ENCODE results near the gene HIPK2. TPM values are rescaled to one million over a fixed set of nuclear protein-coding genes. Genes with fewer than 3 reads are reported as not detected.

The HIPK2 gene
- total and polyA plus RNA-seq, 8 donors, result 3.4 to 103 (median 38.6) TPM

DNA sequence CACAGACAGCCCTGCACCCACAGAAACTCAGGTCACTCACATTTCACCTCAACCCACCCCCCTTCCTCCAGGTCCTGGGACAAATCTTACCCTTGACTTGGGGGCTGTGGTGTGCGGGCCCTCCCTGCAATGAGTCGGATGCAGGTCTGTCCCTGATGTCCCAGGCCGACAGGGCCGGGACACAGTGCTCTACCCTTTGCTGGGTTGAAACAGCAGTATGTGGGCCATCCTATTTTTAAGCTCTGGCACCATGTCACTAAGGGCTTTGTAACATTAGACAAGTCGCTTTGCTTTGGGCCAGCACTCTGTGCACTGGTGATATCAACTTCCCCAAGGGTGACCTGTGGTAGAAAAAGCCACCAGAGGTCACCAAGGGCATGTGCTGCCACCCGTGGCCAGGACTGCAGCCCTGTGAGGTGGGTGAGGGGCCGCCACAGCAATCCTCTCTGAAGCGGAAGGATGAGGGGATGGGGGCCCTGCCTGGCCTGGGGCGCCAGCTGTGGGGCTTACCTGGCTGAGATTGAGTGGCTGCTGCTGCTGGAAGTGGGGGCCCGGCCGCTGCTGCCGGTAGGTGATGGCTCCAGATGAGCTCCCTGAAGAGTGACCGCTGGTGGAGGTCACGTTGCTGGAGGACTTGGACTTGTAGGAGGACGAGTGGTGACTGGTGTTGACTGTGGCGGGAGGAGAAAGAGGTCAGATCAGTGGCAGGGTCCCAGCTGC lies 203.0 kb downstream of the HIPK2 start:
- Histone ChIP-seq H3K27ac (no peak overlapping the region), H3K4me3 (no peak overlapping the region), H3K36me3 (peaks cover 52 to 98% (median 98%) of the 10 kb centered on the region in 4 donors), H3K4me1 (no peaks in the 10 kb centered on the region), H3K27me3 (no peaks in the 10 kb centered on the region), H3K9me3 (no peaks in the 10 kb centered on the region)
- DNase-seq, result peak in 1 of 2 donors; percentile 15
- intact Hi-C loops (cut with DNase I; ENCODE audit: low total_unique reads), result no loop called here
- WGBS, 5 donors, result 91 to 94% (median 92%) methylated on average over 14 to 16 of the region's 16 CpGs
- TF ChIP-seq, protein P1, sequence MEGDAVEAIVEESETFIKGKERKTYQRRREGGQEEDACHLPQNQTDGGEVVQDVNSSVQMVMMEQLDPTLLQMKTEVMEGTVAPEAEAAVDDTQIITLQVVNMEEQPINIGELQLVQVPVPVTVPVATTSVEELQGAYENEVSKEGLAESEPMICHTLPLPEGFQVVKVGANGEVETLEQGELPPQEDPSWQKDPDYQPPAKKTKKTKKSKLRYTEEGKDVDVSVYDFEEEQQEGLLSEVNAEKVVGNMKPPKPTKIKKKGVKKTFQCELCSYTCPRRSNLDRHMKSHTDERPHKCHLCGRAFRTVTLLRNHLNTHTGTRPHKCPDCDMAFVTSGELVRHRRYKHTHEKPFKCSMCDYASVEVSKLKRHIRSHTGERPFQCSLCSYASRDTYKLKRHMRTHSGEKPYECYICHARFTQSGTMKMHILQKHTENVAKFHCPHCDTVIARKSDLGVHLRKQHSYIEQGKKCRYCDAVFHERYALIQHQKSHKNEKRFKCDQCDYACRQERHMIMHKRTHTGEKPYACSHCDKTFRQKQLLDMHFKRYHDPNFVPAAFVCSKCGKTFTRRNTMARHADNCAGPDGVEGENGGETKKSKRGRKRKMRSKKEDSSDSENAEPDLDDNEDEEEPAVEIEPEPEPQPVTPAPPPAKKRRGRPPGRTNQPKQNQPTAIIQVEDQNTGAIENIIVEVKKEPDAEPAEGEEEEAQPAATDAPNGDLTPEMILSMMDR (IDR thresholded peaks at IDR 0.05), result no peak
- TF ChIP-seq POLR2AphosphoS5 (IDR thresholded peaks at IDR 0.05) (no peak), POLR2A (IDR thresholded peaks at IDR 0.05) (no peak), EP300 (IDR thresholded peaks at IDR 0.05) (no peak)

DNA sequence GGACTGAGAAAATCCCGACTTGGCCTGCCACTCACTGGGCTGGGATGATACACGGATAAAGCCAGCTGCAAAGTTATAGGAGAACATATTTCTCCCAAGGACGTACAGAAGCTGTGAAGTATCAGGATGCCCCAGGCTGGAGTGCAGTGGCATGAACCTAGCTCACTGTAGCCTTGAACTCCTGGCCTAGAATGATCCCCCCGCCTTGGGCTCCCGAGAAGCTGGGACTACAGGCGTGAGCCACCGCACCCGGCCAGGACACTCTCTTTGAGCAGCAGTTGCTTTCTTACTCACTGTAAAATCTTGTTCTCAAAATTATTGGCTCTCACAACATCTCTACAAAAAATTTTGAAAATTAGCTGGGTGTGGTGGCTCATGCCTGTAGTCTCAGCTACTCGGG lies 203.9 kb downstream of the HIPK2 start:
- Histone ChIP-seq H3K27ac (no peak overlapping the region), H3K4me1 (no peaks in the 10 kb centered on the region), H3K27me3 (no peaks in the 10 kb centered on the region), H3K36me3 (peaks cover 54 to 98% (median 95%) of the 10 kb centered on the region in 4 donors), H3K4me3 (no peak overlapping the region), H3K9me3 (no peaks in the 10 kb centered on the region)
- peak in 1 of 2 donors; percentile 19 for DNase-seq
- WGBS, 5 donors, result 90 to 96% (median 93%) methylated on average over 9 of the region's 9 CpGs
- no peak for TF ChIP-seq EP300 (IDR thresholded peaks at IDR 0.05)
- TF ChIP-seq, protein P1 (IDR thresholded peaks at IDR 0.05), result no peak
- no peak for TF ChIP-seq POLR2A (IDR thresholded peaks at IDR 0.05)
- TF ChIP-seq POLR2AphosphoS5 (IDR thresholded peaks at IDR 0.05), result no peak
- intact Hi-C loops (cut with DNase I; ENCODE audit: low total_unique reads), result no loop called here

DNA sequence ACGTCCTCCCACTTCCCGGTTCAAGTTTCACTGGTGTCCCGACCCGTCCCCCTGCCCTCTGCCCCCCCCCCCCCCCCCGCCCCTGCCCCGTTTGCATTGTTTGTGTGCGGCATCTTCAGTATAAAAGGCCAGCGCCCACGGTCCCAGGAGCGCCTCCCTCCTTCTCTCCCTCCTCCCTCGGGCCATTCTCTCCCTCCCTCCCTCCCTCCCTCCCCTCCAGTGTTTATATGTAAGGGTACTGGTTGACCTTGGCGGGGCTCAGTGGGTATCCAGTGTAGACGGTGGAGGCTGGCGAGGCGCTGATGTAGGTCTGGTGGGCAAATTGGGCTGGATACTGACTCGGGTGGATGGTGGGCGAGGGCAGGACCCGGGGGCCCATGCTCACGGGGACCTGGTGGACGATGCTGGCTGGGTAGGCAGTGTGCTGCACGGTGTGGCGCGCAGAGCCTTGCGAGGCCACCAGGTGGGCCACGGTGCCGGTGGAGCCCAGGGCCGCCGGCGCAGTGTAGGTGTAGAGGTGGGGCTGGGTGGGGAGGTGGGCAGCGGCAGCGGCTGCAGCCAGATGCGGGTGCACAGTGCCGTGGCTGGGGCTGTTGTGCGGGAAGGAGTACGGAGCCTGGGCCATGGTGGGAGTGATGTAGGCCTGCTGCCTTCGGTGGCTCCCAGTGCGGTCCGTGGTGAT lies 205.0 kb downstream of the HIPK2 start:
- WGBS, 5 donors, result 89 to 93% (median 90%) methylated on average over 36 to 38 of the region's 38 CpGs
- H3K27ac ChIP-seq, result no peak overlapping the region
- DNase-seq, result peak in 1 of 2 donors; percentile 24
- no peaks in the 10 kb centered on the region for H3K9me3 ChIP-seq
- H3K27me3 ChIP-seq, result no peaks in the 10 kb centered on the region
- no peaks in the 10 kb centered on the region for H3K4me1 ChIP-seq
- no peak overlapping the region for H3K4me3 ChIP-seq
- intact Hi-C loops (cut with DNase I; ENCODE audit: low total_unique reads), result no loop called here
- peaks cover 49 to 98% (median 94%) of the 10 kb centered on the region in 4 donors for H3K36me3 ChIP-seq
- no peak for TF ChIP-seq EP300 (IDR thresholded peaks at IDR 0.05)
- TF ChIP-seq, protein P1 (IDR thresholded peaks at IDR 0.05), result no peak
- TF ChIP-seq POLR2AphosphoS5 (IDR thresholded peaks at IDR 0.05), result no peak
- TF ChIP-seq POLR2A (IDR thresholded peaks at IDR 0.05), result no peak

DNA sequence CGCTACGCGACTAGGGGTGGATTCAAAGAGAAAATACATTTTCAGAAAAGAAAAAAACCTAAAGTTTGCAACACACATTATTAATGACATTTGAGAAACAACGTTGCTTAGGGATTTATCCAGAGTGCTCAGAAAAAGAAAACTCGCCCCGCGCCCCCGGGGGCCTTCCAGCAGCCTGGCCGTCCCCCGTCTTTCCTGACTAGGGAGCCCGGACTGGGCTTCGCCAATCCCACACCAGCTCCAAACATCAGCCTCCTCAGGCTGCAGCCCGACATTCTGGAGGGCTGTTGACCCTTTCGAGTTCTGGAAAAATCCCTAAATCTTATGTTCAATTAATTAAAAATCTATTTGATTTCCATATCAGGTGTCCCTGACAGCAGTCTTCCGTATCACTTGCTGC lies 205.7 kb downstream of the HIPK2 start:
- H3K4me1 ChIP-seq, result no peaks in the 10 kb centered on the region
- DNase-seq, result peak in 1 of 2 donors; percentile 7
- no peak overlapping the region for H3K4me3 ChIP-seq
- 94 to 97% (median 96%) methylated on average over 15 of the region's 15 CpGs for WGBS, 5 donors
- H3K27me3 ChIP-seq, result no peaks in the 10 kb centered on the region
- intact Hi-C loops (cut with DNase I; ENCODE audit: low total_unique reads), result no loop called here
- no peaks in the 10 kb centered on the region for H3K9me3 ChIP-seq
- no peak overlapping the region for H3K27ac ChIP-seq
- peaks cover 45 to 98% (median 93%) of the 10 kb centered on the region in 4 donors for H3K36me3 ChIP-seq
- TF ChIP-seq EP300 (IDR thresholded peaks at IDR 0.05), result no peak
- TF ChIP-seq, protein P1 (IDR thresholded peaks at IDR 0.05), result no peak
- no peak for TF ChIP-seq POLR2A (IDR thresholded peaks at IDR 0.05)
- TF ChIP-seq POLR2AphosphoS5 (IDR thresholded peaks at IDR 0.05), result no peak

All from stomach (tissue), 9 donors.